ENCODE results near the gene DGKD.

The DGKD gene

GRCh38 chr2:233399306-233400225 lies 45.3 kb downstream of the DGKD start:
- no peaks in the 10 kb centered on the region for H3K9me3 ChIP-seq (ENCODE audit: control insufficient read depth, insufficient read depth, low read length)
- no peak overlapping the region for H3K27ac ChIP-seq (ENCODE audit: low read length)
- peaks cover 6% of the 10 kb centered on the region; the same call in 1 of the 2 replicates for H3K4me1 ChIP-seq (ENCODE audit: control insufficient read depth, insufficient read depth, low read length)
- H3K36me3 ChIP-seq (ENCODE audit: control insufficient read depth, insufficient read depth, low read length) = no peaks in the 10 kb centered on the region
- H3K27me3 ChIP-seq (ENCODE audit: control insufficient read depth, insufficient read depth, low read length) = no peaks in the 10 kb centered on the region
- H3K4me3 ChIP-seq (ENCODE audit: low read length) = no peak overlapping the region
- no CpG with 5 or more reads among the region's 8 CpGs for WGBS (ENCODE audit: insufficient coverage, insufficient read length)
- peak; percentile 18 for DNase-seq (ENCODE audit: low read depth, low spot score)

DNA sequence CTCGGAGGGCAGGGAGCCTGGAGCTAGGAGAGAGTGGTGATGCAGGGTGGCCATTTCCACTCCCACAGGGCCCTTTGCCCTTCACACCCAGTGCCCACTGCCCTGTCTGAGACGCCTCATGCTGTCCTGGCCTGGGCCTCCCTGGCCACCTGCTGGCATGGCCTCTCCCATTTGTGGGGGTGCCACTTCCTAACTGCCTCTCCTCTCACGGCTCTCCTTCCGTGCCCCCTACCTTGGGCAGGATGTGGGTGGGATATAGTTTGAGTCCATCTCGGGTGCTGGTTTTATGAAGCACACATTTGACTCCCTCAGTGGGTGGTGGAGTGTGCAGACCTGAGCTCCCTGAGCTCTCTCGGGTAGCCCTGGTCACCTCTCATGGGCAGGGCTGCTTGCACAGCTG lies 46.0 kb downstream of the DGKD start:
- no peak for DNase-seq (ENCODE audit: low read depth, low spot score)
- no peak overlapping the region for H3K4me3 ChIP-seq (ENCODE audit: low read length)
- H3K36me3 ChIP-seq (ENCODE audit: control insufficient read depth, insufficient read depth, low read length) = no peaks in the 10 kb centered on the region
- no peak overlapping the region for H3K27ac ChIP-seq (ENCODE audit: low read length)
- WGBS (ENCODE audit: insufficient coverage, insufficient read length) = no CpG with 5 or more reads among the region's 6 CpGs
- no peaks in the 10 kb centered on the region for H3K27me3 ChIP-seq (ENCODE audit: control insufficient read depth, insufficient read depth, low read length)
- H3K4me1 ChIP-seq (ENCODE audit: control insufficient read depth, insufficient read depth, low read length) = peaks cover 6% of the 10 kb centered on the region; the same call in 1 of the 2 replicates
- no peaks in the 10 kb centered on the region for H3K9me3 ChIP-seq (ENCODE audit: control insufficient read depth, insufficient read depth, low read length)

- DNase-seq (ENCODE audit: low read depth, low spot score) = no peak
- Histone ChIP-seq H3K9me3 (ENCODE audit: control insufficient read depth, insufficient read depth, low read length) (no peaks in the 10 kb centered on the region), H3K4me3 (ENCODE audit: low read length) (no peak overlapping the region), H3K4me1 (ENCODE audit: control insufficient read depth, insufficient read depth, low read length) (peaks cover 6% of the 10 kb centered on the region; the same call in 1 of the 2 replicates), H3K36me3 (ENCODE audit: control insufficient read depth, insufficient read depth, low read length) (no peaks in the 10 kb centered on the region), H3K27me3 (ENCODE audit: control insufficient read depth, insufficient read depth, low read length) (no peaks in the 10 kb centered on the region), H3K27ac (ENCODE audit: low read length) (no peak overlapping the region)
- WGBS (ENCODE audit: insufficient coverage, insufficient read length) = no CpG with 5 or more reads among the region's 3 CpGs
Observed at GRCh38 chr2:233400961-233401360, 46.7 kb downstream of the DGKD start.

DNA sequence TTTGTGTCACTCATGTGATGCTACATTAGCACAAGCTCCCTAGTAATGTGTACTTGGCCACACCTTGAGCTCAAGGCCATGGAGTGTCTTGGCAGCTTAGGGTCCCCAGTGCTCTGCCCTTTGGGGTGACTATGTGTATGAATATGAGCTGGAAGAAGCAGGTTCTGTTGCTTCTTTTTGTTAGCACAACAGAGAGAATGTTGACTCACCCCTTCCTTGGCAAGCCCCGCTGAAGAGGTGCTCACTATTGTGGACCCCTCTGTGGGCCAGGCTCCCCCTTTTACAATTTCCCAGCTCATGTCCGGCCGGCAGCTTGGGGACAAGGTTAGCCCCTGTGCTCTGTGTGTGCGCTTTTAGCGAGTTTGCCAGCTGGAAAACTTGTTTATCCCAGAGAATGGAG lies 48.1 kb downstream of the DGKD start:
- H3K4me1 ChIP-seq (ENCODE audit: control insufficient read depth, insufficient read depth, low read length) = peaks cover 6% of the 10 kb centered on the region; the same call in 1 of the 2 replicates
- no peaks in the 10 kb centered on the region for H3K36me3 ChIP-seq (ENCODE audit: control insufficient read depth, insufficient read depth, low read length)
- H3K27me3 ChIP-seq (ENCODE audit: control insufficient read depth, insufficient read depth, low read length) = no peaks in the 10 kb centered on the region
- DNase-seq (ENCODE audit: low read depth, low spot score) = no peak
- H3K4me3 ChIP-seq (ENCODE audit: low read length) = no peak overlapping the region
- no peak overlapping the region for H3K27ac ChIP-seq (ENCODE audit: low read length)
- no peaks in the 10 kb centered on the region for H3K9me3 ChIP-seq (ENCODE audit: control insufficient read depth, insufficient read depth, low read length)
- WGBS (ENCODE audit: insufficient coverage, insufficient read length) = no CpG with 5 or more reads among the region's 5 CpGs

- no CpG with 5 or more reads among the region's 5 CpGs for WGBS (ENCODE audit: insufficient coverage, insufficient read length)
- peaks cover 6% of the 10 kb centered on the region; the same call in 1 of the 2 replicates for H3K4me1 ChIP-seq (ENCODE audit: control insufficient read depth, insufficient read depth, low read length)
- DNase-seq (ENCODE audit: low read depth, low spot score) = no peak
- H3K36me3 ChIP-seq (ENCODE audit: control insufficient read depth, insufficient read depth, low read length) = no peaks in the 10 kb centered on the region
- no peak overlapping the region for H3K27ac ChIP-seq (ENCODE audit: low read length)
- no peaks in the 10 kb centered on the region for H3K9me3 ChIP-seq (ENCODE audit: control insufficient read depth, insufficient read depth, low read length)
- no peaks in the 10 kb centered on the region for H3K27me3 ChIP-seq (ENCODE audit: control insufficient read depth, insufficient read depth, low read length)
- H3K4me3 ChIP-seq (ENCODE audit: low read length) = no peak overlapping the region
Observed at GRCh38 chr2:233402789-233403188, 48.5 kb downstream of the DGKD start.

DNA sequence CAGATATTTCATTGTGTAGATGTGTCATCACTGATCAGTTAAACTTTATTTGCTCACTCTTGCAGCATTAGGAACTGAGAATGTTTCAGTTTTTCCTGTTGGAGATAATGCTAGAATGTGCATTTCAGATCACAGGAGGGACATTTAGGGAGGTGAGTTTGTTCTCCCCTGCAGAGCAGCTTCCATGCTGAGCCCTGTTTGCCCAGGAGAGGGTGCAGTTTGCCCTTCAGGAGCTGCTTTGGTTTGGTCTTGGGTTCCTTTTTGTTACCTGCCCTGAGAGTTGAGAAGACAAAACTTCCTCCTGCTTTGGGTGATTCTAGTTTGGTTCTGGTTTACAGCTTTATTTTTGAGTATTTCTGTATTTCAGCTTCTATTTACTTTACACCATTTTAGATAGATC lies 49.9 kb downstream of the DGKD start:
- DNase-seq (ENCODE audit: low read depth, low spot score) = no peak
- no peak overlapping the region for H3K27ac ChIP-seq (ENCODE audit: low read length)
- peaks cover 4% of the 10 kb centered on the region; the same call in 1 of the 2 replicates for H3K4me1 ChIP-seq (ENCODE audit: control insufficient read depth, insufficient read depth, low read length)

GRCh38 chr2:233406865-233407264 lies 52.6 kb downstream of the DGKD start:
- Histone ChIP-seq H3K4me1 (ENCODE audit: control insufficient read depth, insufficient read depth, low read length) (no peaks in the 10 kb centered on the region), H3K9me3 (ENCODE audit: control insufficient read depth, insufficient read depth, low read length) (no peaks in the 10 kb centered on the region), H3K36me3 (ENCODE audit: control insufficient read depth, insufficient read depth, low read length) (no peaks in the 10 kb centered on the region), H3K27ac (ENCODE audit: low read length) (no peak overlapping the region), H3K4me3 (ENCODE audit: low read length) (no peak overlapping the region), H3K27me3 (ENCODE audit: control insufficient read depth, insufficient read depth, low read length) (no peaks in the 10 kb centered on the region)
- no peak for DNase-seq (ENCODE audit: low read depth, low spot score)
- WGBS (ENCODE audit: insufficient coverage, insufficient read length) = no CpG with 5 or more reads among the region's 2 CpGs

More for the DNA sequence above, 49.9 kb downstream of the DGKD start:
- H3K9me3 ChIP-seq (ENCODE audit: control insufficient read depth, insufficient read depth, low read length) = no peaks in the 10 kb centered on the region
- H3K27me3 ChIP-seq (ENCODE audit: control insufficient read depth, insufficient read depth, low read length) = no peaks in the 10 kb centered on the region
- no peak overlapping the region for H3K4me3 ChIP-seq (ENCODE audit: low read length)
- H3K36me3 ChIP-seq (ENCODE audit: control insufficient read depth, insufficient read depth, low read length) = no peaks in the 10 kb centered on the region

GRCh38 chr2:233407771-233408181 lies 53.5 kb downstream of the DGKD start:
- no peak overlapping the region for H3K27ac ChIP-seq (ENCODE audit: low read length)
- no peaks in the 10 kb centered on the region for H3K36me3 ChIP-seq (ENCODE audit: control insufficient read depth, insufficient read depth, low read length)
- WGBS (ENCODE audit: insufficient coverage, insufficient read length) = no CpG with 5 or more reads among the region's 8 CpGs
- no peak overlapping the region for H3K4me3 ChIP-seq (ENCODE audit: low read length)
- no peaks in the 10 kb centered on the region for H3K4me1 ChIP-seq (ENCODE audit: control insufficient read depth, insufficient read depth, low read length)
- DNase-seq (ENCODE audit: low read depth, low spot score) = no peak
- no peaks in the 10 kb centered on the region for H3K9me3 ChIP-seq (ENCODE audit: control insufficient read depth, insufficient read depth, low read length)
- no peaks in the 10 kb centered on the region for H3K27me3 ChIP-seq (ENCODE audit: control insufficient read depth, insufficient read depth, low read length)

DNA sequence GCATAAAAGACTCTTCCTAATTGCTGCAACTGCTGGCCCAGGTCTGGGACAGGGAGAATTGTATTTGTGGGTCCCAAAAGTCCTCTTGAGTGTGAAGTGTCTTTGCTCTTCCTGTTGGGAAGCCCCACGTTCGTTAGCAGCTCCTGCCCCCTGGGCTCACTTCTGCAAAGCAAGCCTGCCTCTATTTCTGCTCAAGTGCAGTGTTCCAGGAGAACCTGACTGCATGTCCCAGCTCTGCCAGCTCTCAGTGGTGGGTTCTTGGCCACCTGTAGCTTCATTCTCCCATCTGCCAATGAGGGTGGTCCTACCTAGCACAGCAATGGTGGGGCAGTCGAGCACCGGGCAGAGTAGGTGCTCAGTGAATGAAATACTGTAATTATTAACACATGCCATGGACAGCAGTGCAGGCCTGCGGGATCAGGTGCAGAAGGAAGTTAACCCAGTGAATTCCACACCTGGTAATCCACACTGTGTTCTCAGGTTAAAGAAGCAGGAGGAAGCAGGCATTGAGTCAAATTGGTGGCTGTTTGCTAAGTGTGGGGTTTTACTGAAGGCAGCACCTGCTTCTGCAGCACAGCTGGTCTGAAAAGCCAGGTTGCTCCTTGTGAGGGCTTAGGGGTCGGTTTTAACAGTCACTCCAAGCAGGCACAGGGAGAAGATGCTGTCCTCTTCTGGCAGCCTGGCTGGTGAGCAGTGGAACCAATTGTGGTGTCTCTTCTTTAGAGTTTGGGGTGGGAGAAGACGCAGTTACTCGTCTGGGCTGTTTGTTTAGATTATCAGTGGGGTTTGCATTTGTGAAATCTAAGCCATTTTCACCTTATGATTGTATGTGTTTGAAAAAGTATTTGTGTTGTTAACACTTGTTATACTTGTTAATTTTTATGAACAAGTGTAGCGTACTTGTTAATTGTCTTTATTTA lies 54.3 kb downstream of the DGKD start:
- 100% methylated on average over 1 of the region's 9 CpGs for WGBS (ENCODE audit: insufficient coverage, insufficient read length)
- H3K4me1 ChIP-seq (ENCODE audit: control insufficient read depth, insufficient read depth, low read length) = no peaks in the 10 kb centered on the region

GRCh38 chr2:233409286-233409991 lies 55.1 kb downstream of the DGKD start:
- DNase-seq (ENCODE audit: low read depth, low spot score) = no peak
- Histone ChIP-seq H3K27ac (ENCODE audit: low read length) (no peak overlapping the region), H3K9me3 (ENCODE audit: control insufficient read depth, insufficient read depth, low read length) (no peaks in the 10 kb centered on the region), H3K36me3 (ENCODE audit: control insufficient read depth, insufficient read depth, low read length) (no peaks in the 10 kb centered on the region), H3K27me3 (ENCODE audit: control insufficient read depth, insufficient read depth, low read length) (no peaks in the 10 kb centered on the region), H3K4me1 (ENCODE audit: control insufficient read depth, insufficient read depth, low read length) (no peaks in the 10 kb centered on the region), H3K4me3 (ENCODE audit: low read length) (no peak overlapping the region)
- WGBS (ENCODE audit: insufficient coverage, insufficient read length) = no CpG with 5 or more reads among the region's 6 CpGs

More for the DNA sequence above, 54.3 kb downstream of the DGKD start:
- no peak overlapping the region for H3K27ac ChIP-seq (ENCODE audit: low read length)
- H3K27me3 ChIP-seq (ENCODE audit: control insufficient read depth, insufficient read depth, low read length) = no peaks in the 10 kb centered on the region
- no peak overlapping the region for H3K4me3 ChIP-seq (ENCODE audit: low read length)
- no peaks in the 10 kb centered on the region for H3K9me3 ChIP-seq (ENCODE audit: control insufficient read depth, insufficient read depth, low read length)
- no peak for DNase-seq (ENCODE audit: low read depth, low spot score)
- H3K36me3 ChIP-seq (ENCODE audit: control insufficient read depth, insufficient read depth, low read length) = no peaks in the 10 kb centered on the region
